ENCODE results near the gene MRPS23.

MRPS23 gene

DNA sequence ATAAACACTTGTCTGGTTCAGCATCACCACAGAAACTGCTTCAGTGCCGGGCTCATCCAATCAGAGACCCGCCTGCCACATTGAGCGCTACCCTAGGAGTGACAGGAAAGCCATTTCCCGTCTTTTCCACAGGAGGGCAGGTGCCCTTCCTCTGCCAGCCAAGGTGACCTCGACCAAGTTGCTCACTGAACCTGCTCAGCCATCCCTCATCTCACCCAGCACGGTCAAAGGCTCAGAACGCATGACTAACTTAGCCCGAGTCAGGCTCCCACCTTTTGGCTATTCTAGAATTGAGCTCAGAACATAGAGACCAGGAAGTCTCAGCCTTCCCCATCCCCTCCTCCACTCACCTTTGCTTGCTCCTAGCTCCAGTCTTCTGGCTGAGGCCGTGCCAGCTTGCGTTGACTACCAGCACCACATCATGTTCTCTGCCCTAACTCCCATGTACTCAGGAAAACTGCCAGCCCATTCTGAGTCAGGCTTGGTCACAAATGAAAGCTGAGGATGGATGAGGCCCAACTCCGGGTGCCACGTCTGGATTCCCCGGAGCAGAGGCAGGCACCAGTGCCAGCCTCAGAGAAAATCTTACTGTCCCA is 15.6 kb downstream of the MRPS23 start:
- no peak for DNase-seq

- peak; percentile 76 for DNase-seq
Observed at GRCh38 chr17:57833179-57833939, 16.5 kb downstream of the MRPS23 start.

- no peak for DNase-seq
Observed at GRCh38 chr17:57832314-57833178, 17.3 kb downstream of the MRPS23 start.

GRCh38 chr17:57830880-57831279 is 19.0 kb downstream of the MRPS23 start:
- no peak for DNase-seq

DNA sequence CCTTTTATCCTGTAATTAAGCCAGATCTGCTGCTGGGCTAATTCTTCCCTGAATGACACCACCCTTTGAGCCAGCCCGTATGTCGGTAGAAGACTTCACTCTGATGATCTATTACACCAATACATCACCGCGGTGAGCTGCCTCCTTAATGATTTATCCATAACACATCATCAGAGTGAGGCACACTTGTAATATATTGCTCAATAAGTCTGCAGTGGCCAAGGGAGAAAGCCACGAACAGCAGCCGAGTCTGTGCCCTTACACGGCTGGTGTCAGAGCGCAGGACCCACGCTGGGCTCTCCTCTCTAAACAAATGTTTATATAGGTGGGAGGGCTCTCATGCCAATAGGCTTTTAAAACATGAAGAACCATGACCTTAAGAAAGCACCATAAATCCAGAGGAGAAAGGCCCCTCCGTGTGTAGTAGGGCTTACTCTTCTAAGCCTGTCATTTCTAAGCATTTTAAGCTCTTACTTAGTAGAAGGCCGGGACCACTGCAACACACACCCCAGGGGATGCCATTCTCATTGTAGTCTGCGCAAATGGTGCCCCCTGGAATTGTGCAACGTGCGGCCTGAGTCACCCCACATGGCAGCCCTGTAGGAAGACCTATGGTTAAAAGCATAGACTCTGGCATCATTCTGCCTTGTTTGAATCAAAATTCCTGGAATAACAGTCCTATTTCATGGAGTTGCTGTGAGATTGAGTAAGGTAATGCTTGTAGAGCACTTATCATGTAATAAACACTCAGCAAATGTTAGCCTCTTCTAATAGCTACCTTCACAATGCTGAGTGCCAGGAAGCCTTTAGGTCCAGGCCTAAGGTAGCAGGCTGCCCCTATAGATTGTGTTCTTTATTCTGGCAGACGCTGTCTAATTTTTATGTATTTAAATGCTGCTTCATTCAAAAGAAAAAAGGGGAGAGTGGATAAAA is 26.1 kb downstream of the MRPS23 start:
- peak; percentile 31 for DNase-seq

- DNase-seq: no peak
Observed at GRCh38 chr17:57819867-57820266, 30.0 kb downstream of the MRPS23 start.

GRCh38 chr17:57819285-57819684 is 30.6 kb downstream of the MRPS23 start:
- no peak for DNase-seq

DNA sequence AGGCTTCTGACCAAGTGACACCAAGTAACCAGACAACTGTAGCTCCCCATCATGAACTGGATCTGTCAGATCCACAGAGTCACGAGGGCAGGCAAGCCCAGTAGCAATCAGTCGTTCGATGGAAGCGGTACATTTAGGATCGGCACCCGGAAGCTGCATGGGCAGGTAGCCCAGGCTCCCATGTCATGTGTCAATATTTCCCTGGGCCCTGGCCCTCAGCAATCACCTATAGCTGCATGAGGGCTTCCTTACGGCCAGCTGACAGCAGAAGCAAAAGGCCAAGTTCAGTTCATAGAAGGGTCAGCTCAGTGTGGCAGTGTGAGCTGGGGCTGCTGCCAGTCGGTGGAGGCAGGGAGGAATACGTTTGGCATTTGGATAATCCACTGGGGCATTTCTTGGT is 31.8 kb downstream of the MRPS23 start:
- DNase-seq: no peak

DNA sequence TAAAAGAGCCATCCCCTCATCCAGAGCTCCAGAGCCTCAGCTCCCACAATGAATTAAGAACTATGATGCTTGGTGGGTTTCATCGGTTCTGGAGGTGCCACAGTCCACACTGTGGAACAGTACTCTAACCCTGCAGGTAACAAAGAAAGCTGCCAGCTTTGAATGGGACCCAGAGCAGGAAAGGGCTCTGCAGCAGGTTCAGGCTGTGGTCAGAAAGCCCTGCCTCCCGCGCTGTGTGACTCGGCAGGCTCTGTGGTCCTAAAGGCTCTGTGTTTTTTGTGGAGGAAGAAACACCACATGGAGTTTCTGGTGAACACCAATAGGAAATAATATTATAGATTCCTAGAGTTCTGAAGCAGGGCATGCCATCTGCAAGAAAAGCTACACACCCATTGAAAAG is 32.5 kb downstream of the MRPS23 start:
- DNase-seq: no peak

- no peak for DNase-seq
Observed at GRCh38 chr17:57814421-57814820, 35.4 kb downstream of the MRPS23 start.

DNA sequence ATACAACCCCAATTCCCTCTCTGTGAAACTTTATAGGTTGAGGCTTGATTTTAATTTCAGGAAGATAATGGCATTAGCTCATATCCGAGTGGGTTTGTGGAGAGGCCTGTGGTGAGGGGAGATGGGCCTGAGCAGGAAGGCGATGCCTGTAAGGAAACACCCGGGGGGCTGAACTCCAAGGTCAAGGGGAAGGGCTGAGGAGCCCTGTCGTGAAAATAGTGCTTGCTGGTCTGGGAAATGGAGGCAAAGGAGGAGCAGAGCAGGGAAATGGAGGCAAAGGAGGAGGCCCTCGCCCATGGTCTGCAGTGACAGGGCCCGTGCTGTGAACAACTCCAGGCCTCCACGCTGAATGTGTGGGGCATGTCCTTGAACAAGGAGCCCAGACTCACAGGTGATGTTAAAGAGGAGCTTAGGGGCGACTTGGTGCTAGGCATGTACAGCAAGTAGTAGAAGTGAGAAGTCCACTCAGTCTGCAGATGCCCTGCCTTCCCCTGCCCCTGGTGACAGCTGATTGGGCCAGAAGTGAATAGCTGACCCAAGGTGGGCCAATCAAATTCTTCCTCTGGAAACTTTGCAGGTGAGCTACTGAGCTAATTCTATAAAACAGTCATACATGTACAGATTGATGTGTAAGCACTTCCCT is 38.1 kb downstream of the MRPS23 start:
- DNase-seq: no peak

DNA sequence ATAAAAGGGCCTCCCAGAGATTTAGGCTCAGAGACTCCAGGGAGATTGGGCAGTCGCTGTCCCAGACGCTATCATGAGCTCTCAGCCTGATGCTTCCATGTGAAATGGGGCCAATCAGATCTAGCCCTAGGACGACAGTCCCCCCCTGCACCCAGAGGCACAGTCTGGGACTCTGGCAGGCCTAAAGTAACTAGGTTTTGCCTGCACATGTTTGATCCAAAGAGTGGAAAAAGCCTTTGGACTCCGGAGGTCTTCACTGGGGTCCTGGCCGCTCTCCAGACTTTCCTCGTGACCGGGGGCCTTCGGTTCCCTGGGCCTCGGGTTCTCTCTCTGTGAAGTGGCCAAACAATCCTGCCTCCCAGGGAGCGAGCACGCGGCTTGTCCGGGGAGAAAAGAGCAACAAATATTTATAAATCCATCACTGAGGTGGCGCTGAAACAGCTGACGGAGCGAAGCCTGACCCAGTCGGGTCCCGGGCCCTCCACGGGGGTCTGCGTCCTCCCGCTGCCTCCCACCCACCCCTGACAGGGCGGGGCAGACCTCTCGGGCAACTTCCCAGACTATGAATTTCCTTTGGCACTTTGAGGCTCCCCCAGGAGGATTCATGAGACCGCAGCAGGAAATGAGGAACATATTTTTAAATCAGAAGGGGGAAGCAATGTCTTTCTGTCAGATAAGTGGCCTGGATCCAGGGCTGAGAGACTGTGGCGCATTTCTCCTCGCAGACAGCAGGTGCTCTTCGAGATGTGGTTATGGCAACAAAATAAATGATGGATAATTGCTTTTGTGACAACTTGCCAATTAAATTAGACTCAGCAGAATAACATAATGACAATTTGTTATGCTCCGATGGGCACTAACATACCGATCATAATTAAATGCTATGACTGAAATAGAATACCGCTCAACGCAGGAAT is 38.9 kb downstream of the MRPS23 start:
- DNase-seq: peak; percentile 30

DNA sequence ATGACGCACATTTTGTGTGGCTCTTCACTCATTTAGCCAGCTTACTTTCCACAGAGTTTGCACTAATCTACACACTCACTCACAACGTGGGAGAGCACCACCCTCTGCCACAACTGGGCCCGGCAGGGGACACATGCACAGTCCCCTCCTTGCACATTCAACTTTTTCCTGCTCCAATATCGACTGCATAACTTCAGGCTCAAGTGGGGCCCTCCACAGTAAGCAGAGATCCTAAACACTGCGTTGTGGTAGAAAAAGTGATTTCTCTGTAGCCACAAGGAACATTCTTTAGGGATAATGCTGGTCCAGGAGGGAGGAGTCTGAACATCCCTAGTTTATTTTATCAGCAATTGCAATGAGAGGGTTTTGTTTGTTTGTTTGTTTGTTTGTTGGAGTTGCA is 40.0 kb downstream of the MRPS23 start:
- DNase-seq: no peak

GRCh38 chr17:57808882-57809281 is 41.0 kb downstream of the MRPS23 start:
- no peak for DNase-seq

GRCh38 chr17:57806167-57806830 is 43.5 kb downstream of the MRPS23 start:
- DNase-seq: no peak

- no peak for DNase-seq
Observed at GRCh38 chr17:57803021-57803420, 46.8 kb downstream of the MRPS23 start.

GRCh38 chr17:57801044-57801711 is 48.7 kb downstream of the MRPS23 start:
- DNase-seq: no peak

DNA sequence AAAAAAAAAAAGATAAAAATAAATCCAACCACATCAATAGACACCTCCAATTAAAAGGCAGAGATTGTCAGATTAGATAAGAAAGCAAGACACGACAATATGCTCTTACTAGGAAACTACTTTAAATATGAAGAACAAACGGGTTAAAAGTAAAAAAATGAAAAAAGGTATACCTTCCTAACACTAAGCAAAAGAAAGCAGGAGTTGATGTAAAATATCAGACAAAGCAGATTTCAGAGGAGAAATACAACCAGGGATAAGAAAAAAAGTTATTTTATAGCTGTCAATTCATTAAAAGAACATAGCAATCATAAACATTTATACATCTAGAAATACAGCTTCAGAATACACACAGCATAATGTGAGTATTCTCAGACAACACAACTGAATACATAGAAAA is 55.0 kb downstream of the MRPS23 start:
- no peak for DNase-seq

- no peak for DNase-seq
Observed at GRCh38 chr17:57788725-57789124, 61.1 kb downstream of the MRPS23 start.

GRCh38 chr17:57785022-57785421 is 64.8 kb downstream of the MRPS23 start:
- DNase-seq: no peak

All from NCI-H345 (cell line).